Measurements from ENCODE around the gene TLK2.
A peak's percentile ranks its signal among the peaks of the same experiment; 100 is the strongest.
"Not testable (repeated sequence)": the region's sequence is repeated elsewhere in the genome, so short reads cannot be mapped to it uniquely, and the experiment has no call there.

TLK2 gene

GRCh38 chr17:62473030-62473982 lies 5.3 kb upstream of the TLK2 start:
- not testable (repeated sequence) for H3K36me3 Mint-ChIP-seq; H3K9me3 Mint-ChIP-seq; H3K27ac Mint-ChIP-seq; H3K27me3 Mint-ChIP-seq; H3K4me3 Mint-ChIP-seq; ATAC-seq (replicated peaks); DNase-seq
- peaks cover 10 to 19% of the 10 kb centered on the region in 2 donors for H3K4me1 Mint-ChIP-seq

- ATAC-seq (replicated peaks): not testable (repeated sequence)
- Mint-ChIP-seq H3K4me3 (peak overlapping the region; percentile 78 to 84), H3K4me1 (peaks cover 12 to 28% of the 10 kb centered on the region in 2 donors)
Observed at GRCh38 chr17:62477111-62477510, 1.5 kb upstream of the TLK2 start.

GRCh38 chr17:62477718-62478408 lies 762 bp upstream of the TLK2 start:
- H3K9me3 Mint-ChIP-seq: not testable (repeated sequence)
- ATAC-seq (replicated peaks) (peak; percentile 44 to 45), DNase-seq (peak; percentile 31)

More at GRCh38 chr17:62477111-62477510, 1.5 kb upstream of the TLK2 start:
- H3K27ac Mint-ChIP-seq: peak overlapping the region; percentile 73
- not testable (repeated sequence) for H3K9me3 Mint-ChIP-seq, DNase-seq, H3K27me3 Mint-ChIP-seq, H3K36me3 Mint-ChIP-seq

GRCh38 chr17:62478880-62479638 lies 434 bp downstream of the TLK2 start:
- peak; percentile 36 to 41 for ATAC-seq (replicated peaks)
- H3K27me3 Mint-ChIP-seq, H3K9me3 Mint-ChIP-seq: not testable (repeated sequence)
- peaks cover 6 to 18% of the 10 kb centered on the region in 2 donors for H3K36me3 Mint-ChIP-seq
- H3K4me3 Mint-ChIP-seq: peak overlapping the region; percentile 84 to 86
- H3K27ac Mint-ChIP-seq: peak overlapping the region; percentile 94
- H3K4me1 Mint-ChIP-seq: peaks cover 13 to 34% of the 10 kb centered on the region in 2 donors
- DNase-seq: peak; percentile 34

More at GRCh38 chr17:62477718-62478408, 762 bp upstream of the TLK2 start:
- H3K4me3 Mint-ChIP-seq: peak overlapping the region; percentile 78 to 84
- peak overlapping the region; percentile 73 for H3K27ac Mint-ChIP-seq
- not testable (repeated sequence) for H3K27me3 Mint-ChIP-seq, H3K36me3 Mint-ChIP-seq
- peaks cover 15 to 34% of the 10 kb centered on the region in 2 donors for H3K4me1 Mint-ChIP-seq

GRCh38 chr17:62479639-62480258 lies 1.1 kb downstream of the TLK2 start:
- Mint-ChIP-seq H3K36me3 (peaks cover 6 to 18% of the 10 kb centered on the region in 2 donors), H3K4me3 (peak overlapping the region; percentile 84 to 86), H3K27ac (peak overlapping the region; percentile 94), H3K4me1 (peaks cover 13 to 34% of the 10 kb centered on the region in 2 donors)
- not testable (repeated sequence) for H3K27me3 Mint-ChIP-seq; ATAC-seq (replicated peaks); DNase-seq; H3K9me3 Mint-ChIP-seq

GRCh38 chr17:62482553-62482952 lies 3.9 kb downstream of the TLK2 start:
- peaks cover 13 to 28% of the 10 kb centered on the region in 2 donors for H3K4me1 Mint-ChIP-seq
- ATAC-seq (replicated peaks): not testable (repeated sequence)

GRCh38 chr17:62490990-62491389 lies 12.4 kb downstream of the TLK2 start:
- H3K9me3 Mint-ChIP-seq; DNase-seq; H3K27me3 Mint-ChIP-seq; H3K27ac Mint-ChIP-seq; ATAC-seq (replicated peaks); H3K4me3 Mint-ChIP-seq: not testable (repeated sequence)
- Mint-ChIP-seq H3K36me3 (peaks cover 14 to 15% of the 10 kb centered on the region in 2 donors), H3K4me1 (peaks cover 10 to 41% of the 10 kb centered on the region in 2 donors)

More at GRCh38 chr17:62482553-62482952, 3.9 kb downstream of the TLK2 start:
- peaks cover 6 to 23% of the 10 kb centered on the region in 2 donors for H3K36me3 Mint-ChIP-seq
- not testable (repeated sequence) for H3K27ac Mint-ChIP-seq, H3K4me3 Mint-ChIP-seq, H3K9me3 Mint-ChIP-seq, DNase-seq, H3K27me3 Mint-ChIP-seq

- peaks cover 14 to 36% of the 10 kb centered on the region in 2 donors for H3K4me1 Mint-ChIP-seq
Observed at GRCh38 chr17:62493049-62493655, 14.5 kb downstream of the TLK2 start.

GRCh38 chr17:62494073-62494472 lies 15.4 kb downstream of the TLK2 start:
- not testable (repeated sequence) for H3K4me3 Mint-ChIP-seq; H3K9me3 Mint-ChIP-seq; ATAC-seq (replicated peaks); DNase-seq; H3K27me3 Mint-ChIP-seq; H3K27ac Mint-ChIP-seq
- Mint-ChIP-seq H3K4me1 (peaks cover 14 to 39% of the 10 kb centered on the region in 2 donors), H3K36me3 (peaks cover 15% of the 10 kb centered on the region in 2 donors)

More at GRCh38 chr17:62493049-62493655, 14.5 kb downstream of the TLK2 start:
- H3K4me3 Mint-ChIP-seq; H3K27me3 Mint-ChIP-seq; H3K9me3 Mint-ChIP-seq; H3K27ac Mint-ChIP-seq; DNase-seq; ATAC-seq (replicated peaks): not testable (repeated sequence)
- H3K36me3 Mint-ChIP-seq: peaks cover 10 to 13% of the 10 kb centered on the region in 2 donors

GRCh38 chr17:62496344-62496743 lies 17.7 kb downstream of the TLK2 start:
- not testable (repeated sequence) for H3K27ac Mint-ChIP-seq; H3K27me3 Mint-ChIP-seq; ATAC-seq (replicated peaks); DNase-seq; H3K4me3 Mint-ChIP-seq; H3K9me3 Mint-ChIP-seq
- Mint-ChIP-seq H3K36me3 (peaks cover 9 to 12% of the 10 kb centered on the region in 2 donors), H3K4me1 (peaks cover 12 to 40% of the 10 kb centered on the region in 2 donors)

GRCh38 chr17:62498796-62499195 lies 20.2 kb downstream of the TLK2 start:
- not testable (repeated sequence) for H3K9me3 Mint-ChIP-seq; H3K36me3 Mint-ChIP-seq; H3K4me3 Mint-ChIP-seq; DNase-seq; H3K27me3 Mint-ChIP-seq; ATAC-seq (replicated peaks)
- peaks cover 10 to 28% of the 10 kb centered on the region in 2 donors for H3K4me1 Mint-ChIP-seq
- peak overlapping the region; percentile 67 for H3K27ac Mint-ChIP-seq

GRCh38 chr17:62500463-62500862 lies 21.8 kb downstream of the TLK2 start:
- not testable (repeated sequence) for H3K9me3 Mint-ChIP-seq; H3K36me3 Mint-ChIP-seq; ATAC-seq (replicated peaks); H3K27me3 Mint-ChIP-seq; DNase-seq; H3K27ac Mint-ChIP-seq; H3K4me3 Mint-ChIP-seq
- peaks cover 10 to 20% of the 10 kb centered on the region in 2 donors for H3K4me1 Mint-ChIP-seq

GRCh38 chr17:62504857-62505256 lies 26.2 kb downstream of the TLK2 start:
- not testable (repeated sequence) for H3K36me3 Mint-ChIP-seq; H3K4me3 Mint-ChIP-seq; H3K27me3 Mint-ChIP-seq; DNase-seq; H3K9me3 Mint-ChIP-seq; H3K27ac Mint-ChIP-seq; ATAC-seq (replicated peaks)
- H3K4me1 Mint-ChIP-seq: peaks cover 13 to 32% of the 10 kb centered on the region in 2 donors
